Stimulated activated naive CD8-positive, alpha-beta T cell treated with anti-CD3 and anti-CD28 coated beads, Interleukin-15, Interleukin-2, amounts not matched to agents 100 ng/mL and 50 ng/mL, for 24 hours (primary cell): ENCODE data around the gene VWF.

Experiments used
- H3K27ac Mint-ChIP-seq: one replicate; pipeline ENCODE4 v1.8.0; 2021; ENCODE audit warnings: mild to moderate bottlenecking, mixed read lengths
- H3K27me3 Mint-ChIP-seq: one replicate; pipeline ENCODE4 v1.8.0; 2021; ENCODE audit warnings: mixed read lengths
- H3K36me3 Mint-ChIP-seq: one replicate; pipeline ENCODE4 v1.8.0; 2021; ENCODE audit warnings: low read depth, mixed read lengths
- H3K4me1 Mint-ChIP-seq: one replicate; pipeline ENCODE4 v1.8.0; 2021; ENCODE audit warnings: low read depth, mixed read lengths
- H3K4me3 Mint-ChIP-seq: one replicate; pipeline ENCODE4 v1.8.0; 2021; ENCODE audit warnings: mild to moderate bottlenecking, mixed read lengths
- H3K9me3 Mint-ChIP-seq: one replicate; pipeline ENCODE4 v1.8.0; 2021; ENCODE audit warnings: mixed read lengths

The VWF gene

DNA sequence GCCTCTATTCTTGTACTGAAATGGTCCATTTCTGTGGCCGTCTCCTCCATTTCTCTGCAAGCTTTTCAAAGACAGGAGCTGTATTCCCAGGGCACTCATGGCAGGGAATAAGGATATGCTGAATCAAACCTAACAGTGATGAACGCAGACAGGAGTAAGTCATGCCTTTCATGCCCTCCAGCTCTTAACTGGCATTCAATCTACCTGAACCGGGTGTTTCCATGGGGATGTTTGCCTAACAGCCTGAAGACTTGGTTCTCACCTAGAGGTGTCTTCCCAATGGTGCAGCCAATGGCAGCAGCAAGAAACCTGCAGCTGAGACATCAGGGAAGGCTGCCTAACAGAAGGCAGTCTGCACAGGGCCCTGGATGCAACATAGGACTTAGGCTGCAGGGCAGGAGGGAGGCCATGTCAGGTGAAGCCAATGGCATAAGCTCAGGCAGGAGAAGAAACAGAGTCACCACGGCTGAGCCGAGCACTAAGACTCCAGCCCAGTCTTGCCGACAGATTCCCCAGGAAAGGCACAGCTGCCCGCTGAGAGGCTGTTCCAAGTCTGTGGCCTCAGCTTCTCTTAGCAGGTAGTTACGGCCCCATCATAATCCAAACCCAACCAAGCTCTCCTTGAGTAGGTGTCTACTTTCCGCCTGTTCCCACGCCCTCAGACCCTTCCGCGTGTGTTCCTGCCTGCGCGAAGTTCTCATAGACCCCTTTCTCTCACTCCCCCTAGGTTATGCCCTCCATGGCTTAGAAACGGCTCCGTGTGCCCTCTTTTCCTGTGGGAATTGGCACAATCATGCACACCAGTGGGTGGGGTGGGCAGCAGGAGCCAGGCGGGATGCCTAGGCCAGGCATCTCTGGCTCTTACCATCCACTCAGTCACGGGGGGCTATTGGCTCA lies 44.1 kb downstream of the VWF start:
- Mint-ChIP-seq H3K4me1 (peaks cover 9% of the 10 kb centered on the region), H3K27ac (no peak overlapping the region), H3K4me3 (no peak overlapping the region), H3K27me3 (peaks cover 11% of the 10 kb centered on the region), H3K36me3 (no peaks in the 10 kb centered on the region), H3K9me3 (no peaks in the 10 kb centered on the region)

DNA sequence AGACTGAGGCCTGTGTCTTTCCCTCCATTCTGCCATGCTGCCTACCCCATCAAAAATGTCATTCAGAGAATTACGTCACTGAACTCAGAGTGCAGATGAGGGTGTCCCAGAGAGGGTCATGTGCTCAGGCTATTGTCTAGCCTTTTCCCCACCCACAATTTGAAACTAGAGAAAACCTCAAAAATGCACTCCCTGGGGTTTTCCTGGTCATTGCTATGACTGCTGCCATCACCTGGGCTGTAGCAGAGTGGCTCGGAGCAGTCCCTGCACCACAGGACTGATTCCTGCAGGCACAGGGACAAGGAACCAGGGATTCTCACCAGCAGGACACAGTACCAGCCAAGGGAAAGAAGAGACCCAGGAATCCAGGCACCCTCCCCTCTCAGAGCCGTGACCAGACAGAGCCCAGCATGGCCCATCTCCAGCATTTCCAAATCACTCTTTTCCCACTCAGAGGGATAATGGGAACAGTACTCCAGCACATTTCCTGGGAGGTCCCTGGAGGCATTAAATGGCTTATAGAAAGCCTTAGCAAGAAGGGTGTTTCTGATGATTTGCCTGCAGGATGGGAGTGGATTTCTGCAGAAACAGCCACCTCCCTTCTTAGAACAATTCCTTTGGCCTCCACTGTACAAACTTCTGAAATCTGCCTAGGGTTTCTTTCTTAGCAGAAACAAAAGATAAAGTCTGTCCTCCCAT lies 45.9 kb downstream of the VWF start:
- Mint-ChIP-seq H3K36me3 (no peaks in the 10 kb centered on the region), H3K4me3 (no peak overlapping the region), H3K27me3 (peaks cover 17% of the 10 kb centered on the region), H3K27ac (no peak overlapping the region), H3K9me3 (no peaks in the 10 kb centered on the region), H3K4me1 (peaks cover 23% of the 10 kb centered on the region)

DNA sequence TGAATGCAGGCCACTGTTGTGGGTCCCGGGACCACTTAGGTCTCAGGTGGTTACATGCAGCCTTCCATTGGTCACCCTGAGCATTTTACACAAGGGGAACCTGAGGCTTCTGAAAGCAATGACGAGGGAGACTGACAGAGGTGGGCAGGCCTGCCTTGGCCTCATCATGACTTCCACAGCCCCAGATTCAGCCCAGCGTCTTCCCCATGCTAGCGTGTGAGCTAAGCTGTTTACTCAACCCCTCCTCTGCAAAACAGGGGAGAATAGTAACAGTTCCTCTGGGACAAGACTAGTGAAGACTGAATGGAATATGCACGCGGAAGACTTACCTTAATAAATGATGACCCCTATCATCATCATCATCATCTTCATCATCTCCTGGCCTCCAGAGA lies 46.8 kb downstream of the VWF start:
- no peak overlapping the region for H3K4me3 Mint-ChIP-seq
- peaks cover 22% of the 10 kb centered on the region for H3K27me3 Mint-ChIP-seq
- H3K4me1 Mint-ChIP-seq: peaks cover 23% of the 10 kb centered on the region

DNA sequence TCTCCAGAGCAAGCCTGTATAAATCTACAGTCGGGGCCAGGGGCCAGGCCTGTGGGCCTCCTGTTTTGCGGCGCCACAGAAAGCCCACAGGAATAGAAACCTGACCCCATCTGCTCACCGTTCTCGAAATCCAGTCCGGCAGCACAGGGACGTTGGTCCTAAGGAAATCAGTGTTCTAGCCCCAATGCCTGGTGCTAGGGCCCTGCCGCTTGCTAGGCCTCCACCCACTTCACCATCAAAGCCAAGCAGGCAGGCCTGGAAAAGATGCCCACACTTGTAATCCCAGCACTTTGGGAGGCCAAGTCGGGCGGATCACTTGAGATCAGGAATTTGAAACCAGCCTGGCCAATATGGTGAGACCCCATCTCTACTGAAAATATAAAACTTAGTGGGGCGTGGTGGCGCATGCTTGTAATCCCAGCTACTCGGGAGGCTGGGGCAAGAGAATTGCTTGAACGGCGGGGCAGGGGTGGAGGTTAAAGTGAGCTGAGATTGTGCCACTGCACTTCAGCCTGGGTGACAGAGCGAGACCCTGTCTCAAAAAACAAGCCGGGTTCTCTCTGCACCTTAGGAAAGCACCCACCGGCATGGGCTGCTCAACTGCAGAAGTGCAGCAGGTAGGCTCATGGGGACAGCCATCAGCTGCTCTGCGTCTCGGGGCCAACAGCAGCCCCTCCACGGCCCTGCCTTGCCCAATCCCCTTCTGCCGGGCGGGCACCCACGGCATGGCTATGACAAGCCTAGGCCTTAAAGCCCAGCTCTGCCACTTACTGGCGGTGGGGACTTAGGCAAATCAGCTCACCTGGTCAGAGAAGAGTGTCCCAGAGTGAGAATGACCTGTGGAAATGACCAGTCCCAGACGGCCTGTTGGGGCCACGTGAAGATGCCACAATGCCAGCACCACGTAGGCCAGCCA lies 47.4 kb downstream of the VWF start:
- H3K27ac Mint-ChIP-seq: no peak overlapping the region
- peaks cover 28% of the 10 kb centered on the region for H3K27me3 Mint-ChIP-seq

More for the DNA sequence above, 46.8 kb downstream of the VWF start:
- H3K27ac Mint-ChIP-seq: no peak overlapping the region
- H3K36me3 Mint-ChIP-seq: no peaks in the 10 kb centered on the region
- no peaks in the 10 kb centered on the region for H3K9me3 Mint-ChIP-seq

DNA sequence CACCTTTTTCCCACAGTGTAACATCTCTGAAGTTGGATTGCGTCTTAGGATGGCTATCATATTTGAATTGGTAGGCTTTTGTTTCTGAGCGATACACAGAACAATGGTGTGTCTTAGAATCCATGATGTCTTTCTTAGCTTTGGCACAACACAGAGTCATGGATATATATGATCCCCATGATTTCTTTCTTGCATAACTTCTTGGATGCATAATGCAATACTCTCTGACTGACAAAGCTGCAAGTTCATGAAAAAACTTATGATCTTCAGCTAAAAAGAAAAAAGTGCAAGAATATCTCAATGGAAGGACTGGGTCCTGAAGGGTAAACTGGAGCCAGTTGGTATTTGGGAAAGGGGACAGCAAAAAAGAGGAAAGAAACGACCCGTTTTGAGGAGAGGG lies 48.1 kb downstream of the VWF start:
- Mint-ChIP-seq H3K27me3 (peaks cover 28% of the 10 kb centered on the region), H3K9me3 (no peaks in the 10 kb centered on the region), H3K4me1 (peaks cover 23% of the 10 kb centered on the region), H3K27ac (no peak overlapping the region), H3K4me3 (peak overlapping the region; percentile 42), H3K36me3 (no peaks in the 10 kb centered on the region)

More for the DNA sequence above, 47.4 kb downstream of the VWF start:
- H3K9me3 Mint-ChIP-seq: no peaks in the 10 kb centered on the region
- H3K4me1 Mint-ChIP-seq: peaks cover 23% of the 10 kb centered on the region
- H3K4me3 Mint-ChIP-seq: no peak overlapping the region
- no peaks in the 10 kb centered on the region for H3K36me3 Mint-ChIP-seq

DNA sequence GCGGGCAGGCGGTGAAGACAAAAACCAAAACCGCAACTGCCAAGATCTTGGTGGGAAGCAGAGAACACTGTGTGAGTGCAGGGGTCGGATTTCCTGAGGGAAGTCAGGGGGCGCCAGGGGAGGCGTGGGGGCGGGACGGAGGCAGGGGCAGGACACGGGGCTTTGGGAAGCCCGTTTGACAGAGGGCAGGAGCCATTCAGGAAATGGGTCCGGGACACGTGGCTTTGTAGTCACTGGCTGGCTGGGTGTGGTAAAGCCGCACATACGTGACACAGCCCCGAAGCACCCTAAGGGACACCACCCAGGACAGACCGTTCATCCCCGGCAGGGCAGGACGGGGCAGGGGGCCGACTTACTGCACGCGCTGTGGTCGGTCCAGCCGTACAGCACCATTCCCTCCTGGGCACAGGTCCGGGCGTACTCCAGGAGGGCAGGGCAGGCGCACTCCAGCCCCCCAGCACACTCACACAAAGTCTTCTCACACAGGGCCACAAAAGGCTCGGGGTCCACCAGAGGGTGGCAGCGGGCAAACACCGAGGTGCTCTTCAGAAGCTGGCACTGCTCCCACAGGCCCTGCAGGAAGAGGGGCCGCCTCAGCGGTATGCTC lies 49.4 kb downstream of the VWF start:
- Mint-ChIP-seq H3K4me3 (peak overlapping the region; percentile 68), H3K9me3 (no peaks in the 10 kb centered on the region), H3K27ac (peak overlapping the region; percentile 82), H3K4me1 (peaks cover 32% of the 10 kb centered on the region), H3K36me3 (no peaks in the 10 kb centered on the region), H3K27me3 (peaks cover 33% of the 10 kb centered on the region)

DNA sequence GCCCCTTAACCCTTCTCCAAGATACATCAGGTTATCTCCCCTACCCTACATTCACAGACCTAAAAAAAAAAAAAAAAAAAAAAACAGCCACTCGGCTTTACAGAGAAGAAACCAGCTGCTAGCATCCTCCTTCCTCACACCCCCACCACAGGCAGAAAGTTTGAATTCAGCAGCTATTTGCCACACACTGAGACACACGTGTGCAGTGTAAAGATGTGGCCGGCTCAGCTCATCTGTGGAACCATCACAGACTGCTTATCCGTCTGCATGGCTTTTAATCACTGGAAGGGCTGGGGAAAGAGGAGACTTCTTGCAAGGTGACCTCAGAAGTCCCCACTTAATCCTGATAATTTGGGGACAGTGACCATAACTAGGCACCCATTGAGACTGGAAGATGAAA lies 50.0 kb downstream of the VWF start:
- Mint-ChIP-seq H3K4me3 (peak overlapping the region; percentile 68), H3K27ac (peak overlapping the region; percentile 82), H3K9me3 (no peaks in the 10 kb centered on the region), H3K27me3 (peaks cover 33% of the 10 kb centered on the region), H3K36me3 (no peaks in the 10 kb centered on the region), H3K4me1 (peaks cover 39% of the 10 kb centered on the region)

DNA sequence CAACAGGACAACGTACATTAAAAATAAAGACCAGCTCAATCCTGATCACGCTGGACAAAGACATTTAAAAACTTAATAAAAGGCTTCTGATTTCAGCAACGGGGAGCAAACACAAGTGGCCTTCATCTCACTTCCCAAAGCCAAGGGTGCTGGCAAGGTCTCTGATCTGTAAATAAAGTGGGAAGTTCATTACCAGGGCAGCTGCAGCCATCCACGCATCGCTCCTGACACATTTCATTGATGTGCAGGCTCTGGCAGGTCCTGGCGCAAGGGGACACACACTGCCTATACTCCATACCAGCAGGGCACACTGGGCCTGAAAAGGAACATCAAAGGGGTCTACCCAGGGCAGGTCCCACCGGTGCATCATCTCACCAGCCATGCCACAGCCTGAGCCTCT lies 51.0 kb downstream of the VWF start:
- peaks cover 33% of the 10 kb centered on the region for H3K27me3 Mint-ChIP-seq
- H3K4me1 Mint-ChIP-seq: peaks cover 49% of the 10 kb centered on the region
- H3K9me3 Mint-ChIP-seq: no peaks in the 10 kb centered on the region
- H3K4me3 Mint-ChIP-seq: no peak overlapping the region
- H3K27ac Mint-ChIP-seq: no peak overlapping the region
- no peaks in the 10 kb centered on the region for H3K36me3 Mint-ChIP-seq

DNA sequence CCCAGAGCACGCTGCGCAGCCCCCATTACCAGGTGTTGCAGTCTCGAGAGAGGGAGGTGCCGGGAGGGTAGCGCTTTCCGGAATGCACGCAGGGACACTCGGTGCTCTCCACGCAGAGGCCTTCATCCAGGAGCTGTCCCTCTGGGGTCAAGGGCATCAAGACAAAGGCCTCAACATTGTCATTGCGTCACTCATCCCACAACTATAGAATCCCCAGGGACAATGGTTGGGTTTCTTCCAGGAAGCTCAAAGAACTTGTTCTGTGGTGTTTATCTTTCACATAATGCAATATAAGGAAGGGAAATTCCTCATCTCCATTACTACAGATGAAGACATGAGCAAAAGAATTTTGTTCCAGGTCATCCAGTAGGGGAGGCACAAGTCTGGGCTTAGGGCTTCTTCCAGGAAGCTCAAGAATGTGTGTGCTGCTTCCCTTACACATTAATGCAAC lies 52.1 kb downstream of the VWF start:
- no peaks in the 10 kb centered on the region for H3K9me3 Mint-ChIP-seq
- H3K27ac Mint-ChIP-seq: no peak overlapping the region
- peaks cover 53% of the 10 kb centered on the region for H3K4me1 Mint-ChIP-seq
- H3K36me3 Mint-ChIP-seq: no peaks in the 10 kb centered on the region
- H3K4me3 Mint-ChIP-seq: no peak overlapping the region
- H3K27me3 Mint-ChIP-seq: peaks cover 40% of the 10 kb centered on the region

DNA sequence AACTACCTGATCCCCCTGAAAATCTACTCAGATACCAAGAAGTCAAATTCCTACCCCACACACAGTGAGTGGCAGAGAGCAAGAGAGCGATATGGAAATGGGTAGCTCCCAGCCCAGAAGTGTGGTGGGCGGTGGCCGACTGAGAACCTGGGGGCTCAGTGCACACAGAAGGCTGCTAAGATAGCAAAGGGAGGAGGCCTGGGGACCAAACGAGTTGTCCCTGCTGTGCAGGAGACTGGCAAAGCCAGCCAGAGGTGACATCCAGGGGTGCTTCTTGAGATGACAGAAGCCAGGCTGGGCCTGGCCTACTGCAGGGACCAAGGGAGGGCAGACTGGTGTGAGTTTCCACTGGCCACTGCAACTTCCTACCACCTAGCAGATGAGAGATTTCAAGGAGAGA lies 52.9 kb downstream of the VWF start:
- Mint-ChIP-seq H3K27ac (no peak overlapping the region), H3K9me3 (no peaks in the 10 kb centered on the region), H3K27me3 (peaks cover 47% of the 10 kb centered on the region), H3K36me3 (no peaks in the 10 kb centered on the region), H3K4me1 (peaks cover 53% of the 10 kb centered on the region), H3K4me3 (no peak overlapping the region)

DNA sequence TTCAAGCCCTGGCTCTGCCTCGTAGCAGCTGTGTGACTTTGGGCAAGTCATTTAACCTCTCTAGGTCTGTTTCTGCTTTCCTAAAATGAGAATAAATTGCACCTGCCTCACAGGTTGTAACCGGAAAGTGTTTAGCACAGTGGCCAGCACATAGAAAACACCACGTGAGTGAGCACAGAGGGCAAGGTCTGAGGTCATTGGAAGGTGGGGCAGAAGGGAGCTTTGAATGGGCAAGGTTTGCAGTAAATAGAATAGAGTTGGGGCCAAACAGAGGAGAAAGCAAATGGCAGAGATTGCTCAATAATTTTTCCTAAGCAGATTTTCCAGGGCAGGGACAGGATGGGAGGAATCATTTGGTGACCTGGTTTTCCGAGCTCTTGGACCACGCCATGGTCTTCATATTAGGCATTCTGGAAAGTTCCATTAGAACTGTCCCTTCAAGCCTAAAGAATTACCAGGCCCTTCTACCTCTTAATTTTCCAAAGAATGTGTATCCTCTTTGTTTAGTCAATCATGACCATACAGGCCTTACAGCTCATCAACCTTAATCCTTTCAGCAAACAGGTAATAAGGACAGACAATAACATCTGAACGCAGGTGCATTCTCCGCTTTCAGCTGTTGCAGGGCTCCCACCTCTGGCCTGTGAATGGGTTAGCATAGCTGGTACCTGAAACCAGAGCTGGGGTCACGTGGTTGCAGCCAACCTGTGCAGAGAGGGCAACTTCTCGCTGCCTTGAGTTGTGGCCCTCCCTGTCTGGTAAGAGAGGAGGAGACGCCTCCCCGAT lies 53.8 kb downstream of the VWF start:
- no peak overlapping the region for H3K27ac Mint-ChIP-seq
- H3K27me3 Mint-ChIP-seq: peaks cover 37% of the 10 kb centered on the region
- no peak overlapping the region for H3K4me3 Mint-ChIP-seq

DNA sequence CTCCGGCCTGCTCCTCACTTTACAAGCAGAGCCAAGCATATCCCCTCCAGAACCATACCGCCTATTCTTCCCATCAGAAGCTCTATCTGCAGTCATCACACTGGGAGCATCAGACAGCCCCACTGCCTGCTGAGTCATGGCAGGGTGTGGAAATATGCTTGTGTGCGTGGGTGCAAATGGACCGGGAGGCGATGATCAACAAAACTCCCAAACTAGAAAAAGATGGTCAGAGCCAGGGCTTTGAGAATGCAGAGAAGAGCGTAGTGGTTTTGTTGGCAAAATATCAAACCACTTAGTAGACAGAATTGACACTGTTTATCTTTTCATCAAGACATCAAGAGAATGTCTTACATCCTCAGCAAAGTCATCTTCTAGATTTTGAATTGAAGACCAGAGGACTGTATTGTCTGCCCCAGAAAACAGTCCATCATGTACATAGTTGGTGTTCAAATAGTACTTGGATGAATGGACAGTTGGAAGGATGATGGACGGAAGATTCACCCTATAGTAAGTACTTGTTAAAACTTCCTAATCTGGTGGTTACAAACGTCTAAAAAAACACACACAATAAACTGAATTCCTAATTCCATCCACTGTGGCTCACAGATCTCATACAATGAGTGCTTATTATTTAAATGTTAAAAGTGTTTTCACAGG lies 54.9 kb downstream of the VWF start:
- Mint-ChIP-seq H3K27me3 (peaks cover 36% of the 10 kb centered on the region), H3K4me1 (peaks cover 35% of the 10 kb centered on the region), H3K4me3 (peak overlapping the region; percentile 42), H3K27ac (peak overlapping the region; percentile 81), H3K36me3 (no peaks in the 10 kb centered on the region), H3K9me3 (no peaks in the 10 kb centered on the region)

More for the DNA sequence above, 53.8 kb downstream of the VWF start:
- H3K36me3 Mint-ChIP-seq: no peaks in the 10 kb centered on the region
- peaks cover 46% of the 10 kb centered on the region for H3K4me1 Mint-ChIP-seq
- H3K9me3 Mint-ChIP-seq: no peaks in the 10 kb centered on the region

DNA sequence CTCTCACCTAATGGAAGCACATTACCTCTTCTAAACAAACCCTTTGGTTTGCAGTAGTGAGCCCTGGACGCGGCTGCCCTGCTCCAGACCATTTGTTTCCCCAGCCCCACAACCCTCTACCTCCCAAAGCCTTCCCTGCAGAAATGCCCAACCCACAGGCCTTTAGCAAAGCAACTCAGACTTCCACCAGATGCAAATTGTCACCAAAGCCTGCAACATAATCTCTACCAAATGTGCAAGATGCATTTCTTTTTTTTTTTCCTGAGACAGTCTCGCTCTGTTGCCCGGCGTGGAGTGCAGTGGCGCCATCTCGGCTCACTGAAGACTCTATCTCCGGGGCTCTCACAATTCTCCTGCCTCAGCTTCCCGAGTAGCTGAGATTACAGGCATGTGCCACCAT lies 56.2 kb downstream of the VWF start:
- H3K27ac Mint-ChIP-seq: no peak overlapping the region
- peaks cover 31% of the 10 kb centered on the region for H3K27me3 Mint-ChIP-seq
- H3K9me3 Mint-ChIP-seq: no peaks in the 10 kb centered on the region
- H3K36me3 Mint-ChIP-seq: no peaks in the 10 kb centered on the region
- H3K4me3 Mint-ChIP-seq: no peak overlapping the region
- peaks cover 29% of the 10 kb centered on the region for H3K4me1 Mint-ChIP-seq
